NCI-H2196 treated with DMSO at 0.1 percent for 48 hours (cell line): ENCODE results near the gene GAN.

Source experiments
- DNase-seq: peaks from one replicate; lab custom pipeline; 2025; ENCODE audit not compliant: unreplicated experiment; lab: John Stamatoyannopoulos, UW

The GAN gene

DNA sequence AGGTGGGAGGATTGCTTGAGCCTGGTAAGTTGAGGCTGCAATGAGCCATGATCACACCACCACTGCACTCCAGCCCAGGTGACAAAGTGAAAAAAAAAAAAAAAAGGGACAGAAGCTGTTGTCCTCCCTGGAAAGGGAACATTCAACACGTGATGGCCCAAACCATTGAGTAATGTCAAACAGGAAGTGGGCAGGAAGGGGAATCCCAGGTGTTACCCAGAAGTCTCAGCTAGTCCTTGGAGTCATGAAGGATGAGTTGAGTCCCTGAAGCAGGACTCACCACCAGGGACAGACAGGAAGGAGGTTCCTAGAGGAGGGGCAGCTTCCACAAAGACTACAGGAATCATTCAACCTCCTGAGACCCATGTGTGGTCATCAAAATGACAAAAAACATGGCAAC lies 110.0 kb downstream of the GAN start:
- no peak for DNase-seq

DNA sequence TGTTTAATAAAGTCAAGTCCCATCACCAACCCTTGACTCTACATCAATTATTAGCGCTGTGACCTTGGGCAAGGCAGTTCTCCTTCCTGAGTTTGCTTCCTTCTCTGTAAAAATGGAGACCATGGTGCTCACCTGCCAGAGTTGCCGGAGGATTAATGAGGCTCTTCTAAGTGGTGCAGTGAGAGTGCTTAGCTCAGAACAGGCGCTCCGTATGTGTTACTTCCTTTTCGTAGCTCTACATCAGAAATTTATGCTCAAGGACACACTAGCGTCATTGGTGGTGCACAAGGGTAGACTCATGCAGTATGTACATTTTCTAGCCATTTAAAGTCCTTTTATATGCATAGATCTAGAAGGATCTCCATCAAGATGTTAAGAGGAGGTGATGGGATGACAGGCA lies 112.5 kb downstream of the GAN start:
- no peak for DNase-seq

DNA sequence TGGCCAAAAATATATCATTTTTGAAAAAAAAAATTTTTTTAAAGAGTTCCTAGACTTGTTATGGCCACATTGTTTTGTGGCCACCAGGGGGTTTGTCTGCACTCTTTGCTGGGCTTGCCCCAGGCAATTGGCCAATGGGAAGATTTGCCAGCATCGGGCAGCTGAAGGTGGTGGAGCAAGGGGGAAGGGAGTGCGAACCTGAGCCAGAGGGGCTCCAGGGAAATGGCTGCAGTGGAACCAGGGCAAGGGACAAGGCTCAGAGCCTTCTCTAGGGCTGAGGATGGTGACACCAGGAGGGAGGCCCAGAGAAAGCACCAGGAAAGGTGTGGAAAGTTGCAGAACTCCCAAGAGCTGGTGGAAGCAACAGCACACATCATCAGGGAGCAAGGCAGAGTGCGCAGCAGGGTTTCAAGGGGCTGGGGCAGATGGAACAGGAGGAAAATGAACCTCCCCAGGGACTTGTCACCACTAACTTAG lies 114.3 kb downstream of the GAN start:
- DNase-seq = no peak

DNA sequence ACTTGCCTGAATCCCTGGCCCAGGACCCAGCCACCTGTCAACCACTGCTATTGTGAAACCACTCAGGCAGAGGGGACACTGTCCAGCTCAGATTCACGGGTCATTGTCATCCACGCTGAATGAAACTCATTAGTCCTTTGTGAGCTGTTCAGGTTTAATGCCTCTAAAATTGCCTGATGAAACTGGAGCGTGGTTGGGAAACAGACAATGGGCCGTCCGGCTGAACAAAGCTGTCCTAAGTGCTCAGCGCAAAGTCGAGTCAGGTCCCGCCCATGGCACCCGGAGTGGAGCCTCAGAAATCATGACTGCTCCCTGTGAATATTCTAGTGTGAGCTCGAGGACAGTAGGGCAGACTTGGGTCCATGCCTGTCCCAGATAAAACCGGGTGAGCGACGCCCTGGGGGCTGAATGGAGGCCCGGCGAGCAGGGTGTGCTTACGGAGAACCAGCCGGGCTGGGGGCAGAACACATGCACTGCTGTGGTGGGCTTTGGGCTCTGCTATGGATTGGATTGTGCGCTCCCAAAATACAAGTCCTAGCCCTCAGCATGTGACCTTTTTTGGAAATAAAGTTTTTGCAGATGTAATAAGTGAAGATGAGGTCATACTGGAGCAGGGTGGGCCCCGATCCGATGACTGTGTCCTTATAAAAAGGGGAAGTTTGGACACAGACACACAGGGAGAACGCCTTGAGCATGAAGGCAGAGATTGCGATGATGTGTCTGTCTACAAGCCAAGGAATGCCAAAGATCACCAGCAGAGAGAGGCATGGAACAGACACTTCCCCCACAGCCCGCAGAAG lies 117.0 kb downstream of the GAN start:
- DNase-seq = no peak

DNA sequence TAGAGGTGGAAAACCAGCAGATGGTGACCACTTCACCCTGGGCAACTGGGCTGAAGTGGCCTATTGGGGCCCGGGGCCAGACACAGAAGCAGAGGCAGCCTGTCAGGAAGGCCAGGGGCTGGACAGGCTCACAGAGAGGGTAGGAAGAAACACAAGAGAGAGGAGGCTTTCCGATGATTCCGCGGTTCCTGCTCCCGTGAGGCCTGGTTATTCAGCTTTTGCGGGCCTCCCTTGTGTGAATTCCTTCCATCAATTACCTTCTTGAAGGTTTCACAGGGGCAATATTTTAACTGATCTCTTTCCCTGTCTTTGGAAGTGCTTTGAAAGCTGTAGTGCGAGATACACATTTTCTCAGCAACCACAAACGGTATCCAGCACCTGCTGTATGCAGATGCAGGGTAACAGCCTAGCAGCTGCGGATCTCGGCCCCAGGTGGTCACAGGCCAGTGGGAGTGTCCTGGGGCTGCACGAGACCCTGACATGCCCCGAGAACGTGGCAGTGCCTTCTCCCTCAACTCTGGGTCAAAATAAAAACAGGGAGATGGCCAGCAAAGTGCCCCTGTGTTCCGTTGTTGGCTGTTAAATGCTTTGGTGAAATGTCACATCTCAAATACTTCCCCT lies 118.3 kb downstream of the GAN start:
- no peak for DNase-seq

DNA sequence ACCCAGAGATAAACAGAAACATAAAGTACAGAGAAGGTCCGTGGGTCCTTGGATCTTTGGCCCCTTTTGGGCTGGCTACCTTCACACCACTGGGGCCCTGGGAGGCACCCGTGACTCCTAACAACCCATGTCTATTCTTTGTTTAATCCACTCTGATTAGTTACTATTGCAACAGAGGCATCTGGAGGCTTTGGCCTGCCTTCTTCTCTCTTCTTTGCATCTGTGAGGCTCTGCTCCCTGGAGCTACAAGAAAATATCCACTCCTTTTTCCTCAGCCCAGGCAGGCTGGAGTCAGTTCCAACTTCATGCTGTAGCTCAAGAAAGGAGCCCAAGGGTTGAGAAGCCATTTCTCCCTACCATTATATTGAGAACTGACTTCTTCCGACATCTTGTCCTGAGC lies 120.3 kb downstream of the GAN start:
- DNase-seq = no peak

DNA sequence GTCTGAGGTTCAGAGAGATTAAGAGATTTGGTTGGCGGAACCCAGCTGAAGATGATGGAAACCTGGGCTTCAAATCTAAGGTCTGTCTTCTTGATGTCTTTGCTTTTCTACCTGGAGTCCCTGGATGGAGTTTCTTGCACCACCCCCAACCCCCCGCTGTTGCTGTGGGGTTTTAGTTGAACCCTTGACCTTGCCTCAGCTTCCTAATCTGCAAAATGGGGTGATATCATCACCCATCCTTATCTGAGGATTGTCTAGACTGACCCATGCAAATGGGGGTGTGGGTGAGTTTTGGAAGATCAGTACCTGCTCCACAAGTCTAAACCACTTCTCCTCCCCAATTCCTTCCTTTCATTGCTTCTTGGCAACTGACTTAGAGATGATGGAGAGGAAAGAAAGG lies 120.8 kb downstream of the GAN start:
- no peak for DNase-seq

DNA sequence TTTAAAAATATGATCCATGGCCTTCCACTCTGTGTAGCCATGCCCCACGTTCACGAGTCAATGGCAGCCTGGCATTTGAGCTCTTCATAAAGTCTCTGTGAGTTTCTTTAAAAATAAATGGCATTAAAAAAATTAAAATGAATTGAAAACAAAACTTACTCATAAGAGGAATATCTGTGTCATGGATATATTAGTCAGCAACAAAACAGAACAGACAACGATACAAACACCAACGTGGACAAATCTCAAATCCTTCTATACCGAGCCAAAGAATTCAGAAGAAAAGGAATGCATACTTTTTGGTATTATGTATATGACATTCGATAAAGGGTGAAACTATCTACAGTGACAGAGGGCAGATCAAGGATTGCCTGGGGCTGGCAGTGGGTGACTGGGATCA lies 121.6 kb downstream of the GAN start:
- DNase-seq = no peak

DNA sequence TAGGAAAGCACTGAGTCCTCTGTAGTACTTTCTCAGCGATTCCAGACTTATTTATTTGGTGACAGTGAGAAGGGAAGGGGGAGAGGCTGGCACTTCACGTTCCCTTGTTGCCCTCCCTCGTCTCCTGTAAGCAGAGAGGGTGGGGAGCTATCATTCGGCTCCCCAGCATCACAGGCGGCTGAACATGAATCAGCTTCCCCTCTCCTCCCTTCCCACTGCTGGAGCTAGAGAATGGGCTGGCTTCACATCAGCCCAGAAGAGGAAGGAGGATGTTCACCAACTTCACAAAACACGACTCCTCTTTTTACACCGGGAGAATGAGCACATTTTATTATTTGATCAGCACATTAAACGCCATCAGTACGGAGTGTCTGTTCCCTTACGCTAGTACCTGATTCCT lies 123.1 kb downstream of the GAN start:
- no peak for DNase-seq
